ENCODE measurements around the gene CKLF.
"Not testable (repeated sequence)": the region's sequence is repeated elsewhere in the genome, so short reads cannot be mapped to it uniquely, and the experiment has no call there.

The CKLF gene

GRCh38 chr16:66552286-66553177 is at the start of gene CKLF:
TSS of gene CKLF (plus strand) at chr16:66552576. CDS start at chr16:66552716, 140 bp downstream.
- peak; percentile 81 to 83 for DNase-seq (ENCODE audit: low read depth in 1 of 2, low spot score in 1 of 2)

- DNase-seq (ENCODE audit: low read depth in 1 of 2, low spot score in 1 of 2): no peak
These were observed 49.3 kb upstream of the CKLF start for GRCh38 chr16:66503030-66503429.

- DNase-seq (ENCODE audit: low read depth in 1 of 2, low spot score in 1 of 2): no peak
These were observed 48.8 kb upstream of the CKLF start for GRCh38 chr16:66503612-66504011.

GRCh38 chr16:66507731-66508239 is 44.6 kb upstream of the CKLF start:
- no peak for DNase-seq (ENCODE audit: low read depth in 1 of 2, low spot score in 1 of 2)

GRCh38 chr16:66508248-66508913 is 44.0 kb upstream of the CKLF start:
- DNase-seq (ENCODE audit: low read depth in 1 of 2, low spot score in 1 of 2): no peak

- no peak for DNase-seq (ENCODE audit: low read depth in 1 of 2, low spot score in 1 of 2)
These were observed 43.4 kb upstream of the CKLF start for GRCh38 chr16:66508914-66509496.

GRCh38 chr16:66509576-66509975 is 42.8 kb upstream of the CKLF start:
- no peak for DNase-seq (ENCODE audit: low read depth in 1 of 2, low spot score in 1 of 2)

GRCh38 chr16:66510298-66510697 is 42.1 kb upstream of the CKLF start:
- DNase-seq (ENCODE audit: low read depth in 1 of 2, low spot score in 1 of 2): no peak

GRCh38 chr16:66510711-66511601 is 41.4 kb upstream of the CKLF start:
- DNase-seq (ENCODE audit: low read depth in 1 of 2, low spot score in 1 of 2): no peak

GRCh38 chr16:66511602-66512271 is 40.6 kb upstream of the CKLF start:
- DNase-seq (ENCODE audit: low read depth in 1 of 2, low spot score in 1 of 2): no peak

- no peak for DNase-seq (ENCODE audit: low read depth in 1 of 2, low spot score in 1 of 2)
These were observed 39.9 kb upstream of the CKLF start for GRCh38 chr16:66512272-66513110.

- DNase-seq (ENCODE audit: low read depth in 1 of 2, low spot score in 1 of 2): no peak
These were observed 39.2 kb upstream of the CKLF start for GRCh38 chr16:66513111-66513723.

GRCh38 chr16:66514391-66514790 is 38.0 kb upstream of the CKLF start:
- not testable (repeated sequence) for DNase-seq (ENCODE audit: low read depth in 1 of 2, low spot score in 1 of 2)

GRCh38 chr16:66514980-66515595 is 37.3 kb upstream of the CKLF start:
- DNase-seq (ENCODE audit: low read depth in 1 of 2, low spot score in 1 of 2): not testable (repeated sequence)

- DNase-seq (ENCODE audit: low read depth in 1 of 2, low spot score in 1 of 2): no peak
These were observed 36.5 kb upstream of the CKLF start for GRCh38 chr16:66515596-66516508.

GRCh38 chr16:66516509-66516807 is 35.9 kb upstream of the CKLF start:
- DNase-seq (ENCODE audit: low read depth in 1 of 2, low spot score in 1 of 2): no peak

- peak in 1 of 2 donors; percentile 60 for DNase-seq (ENCODE audit: low read depth in 1 of 2, low spot score in 1 of 2)
These were observed 35.4 kb upstream of the CKLF start for GRCh38 chr16:66516808-66517585.
